Aortic smooth muscle cell (primary cell): ENCODE data around the gene OR2W1. TPM values are rescaled to one million over a fixed set of nuclear protein-coding genes. Genes with fewer than 3 reads are reported as not detected.

Experiments
- total RNA-seq: library from RNA; depleted of rRNA; stranded (reverse); fragments of >200 nt; gene quantifications from 2 replicates; pipeline ENCODE4 v1.2.3, GENCODE V29; 2014

The OR2W1 gene
- total RNA-seq = not detected in 2 replicates

GRCh38 chr6:29045075-29045474 lies at the start of gene OR2W1:
Gene OR2W1, minus strand, starts transcription at chr6:29045175. Its CDS starts 0 bp downstream, at chr6:29045175.

GRCh38 chr6:29087213-29087612 lies 42.2 kb upstream of the OR2W1 start, which contains the start of gene OR2B3:
Gene OR2B3, minus strand, starts transcription at chr6:29087313. Its CDS starts 65 bp downstream, at chr6:29087248.

DNA sequence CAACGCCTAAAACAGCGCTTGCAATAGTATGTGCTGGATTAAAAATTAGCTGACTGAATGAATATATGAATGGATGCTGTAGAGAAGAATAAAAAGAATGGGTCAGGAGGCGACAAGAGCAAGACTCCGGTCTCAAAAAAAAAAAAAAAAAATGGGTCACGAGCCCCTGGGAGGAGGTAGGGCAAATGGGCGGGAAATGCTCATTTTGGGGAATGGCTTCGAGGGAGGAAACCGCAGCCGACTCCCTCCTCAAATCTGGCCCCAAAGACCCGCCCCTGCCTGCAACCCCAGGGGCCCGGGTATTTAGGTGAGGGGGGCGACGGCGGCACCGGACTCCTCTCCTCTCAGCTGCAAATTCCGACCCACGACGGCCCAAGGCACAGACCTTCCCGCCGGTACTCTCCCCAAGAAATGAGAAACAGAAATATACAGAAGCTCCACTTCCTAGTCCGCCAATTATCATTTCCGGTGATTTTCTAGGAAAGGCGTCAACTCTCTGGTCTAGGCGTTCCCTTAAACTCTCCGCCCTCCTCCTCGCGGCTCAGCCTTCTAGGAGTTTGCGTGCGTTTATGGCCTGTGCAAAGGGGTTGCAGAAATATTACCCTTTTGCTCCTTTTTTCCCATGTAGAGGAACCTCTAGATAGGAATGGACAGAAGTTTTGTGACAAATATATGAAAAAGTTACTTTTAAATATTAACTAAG lies 39.6 kb downstream of the OR2W1 start, which contains the start of gene ZNF311:
TSS of gene ZNF311 (minus strand) at position 133 of the 703 bp plus-strand sequence. CDS start 1,361 bp downstream, outside the sequence.

Other genes with a start within 250 kb of the OR2W1 start
- 48.7 and 62.4 TPM in 2 replicates for gene TRIM27, start 121.2 kb downstream of the OR2W1 start, total RNA-seq
- gene ZNF311, start 39.9 kb downstream of the OR2W1 start, total RNA-seq = 0.87 and 1.3 TPM in 2 replicates
- not detected in 2 replicates for gene OR2B3, start 42.1 kb upstream of the OR2W1 start, total RNA-seq
- not detected in 2 replicates for gene OR2J1, start 54.3 kb upstream of the OR2W1 start, total RNA-seq
- gene OR2J3, start 62.9 kb upstream of the OR2W1 start, total RNA-seq = not detected in 2 replicates
- gene OR2J2, start 125.7 kb upstream of the OR2W1 start, total RNA-seq = not detected in 2 replicates